Body of pancreas (tissue), 4 donors: ENCODE results near the gene OR5AS1. TPM values are rescaled to one million over a fixed set of nuclear protein-coding genes. Genes with fewer than 3 reads are reported as not detected.
"Not testable (repeated sequence)": the region's sequence is repeated elsewhere in the genome, so short reads cannot be mapped to it uniquely, and the experiment has no call there.

Experiments
- ATAC-seq: fragments of 150-250 bp; one replicate; pipeline ENCODE4 v1.9.1; 2016
- DNase-seq, 4 donors: peaks; one replicate each; pipeline ENCODE4 v3.0.0-alpha.2; 2019
- H3K27ac ChIP-seq, 4 donors: fragments of 200-600 bp; sonication (generic); 1 replicate in 3 of 4; 2 replicates in 1 of 4; pipeline versions ENCODE4 v1.5.1 to v1.6.1; 2016 to 2019; ENCODE audit warnings: mild to moderate bottlenecking in 1 of 4, mixed read lengths in 1 of 4, moderate library complexity in 1 of 4
- H3K27me3 ChIP-seq, 2 donors: fragments of 200-600 bp; sonication (generic); one replicate each; pipeline ENCODE4 v1.6.0; 2016; ENCODE audit warnings: mild to moderate bottlenecking in 1 of 2
- H3K36me3 ChIP-seq, 2 donors: fragments of 200-600 bp; sonication (generic); replicated peaks in 1 of 2; 2 replicates each; pipeline ENCODE4 v1.5.1; 2016; ENCODE audit warnings: low read depth in 2 of 2; ENCODE audit not compliant: insufficient read depth in 1 of 2
- H3K4me1 ChIP-seq: fragments of 200-600 bp; sonication (generic); one replicate; pipeline ENCODE4 v1.6.0; 2016
- H3K4me3 ChIP-seq, 2 donors: fragments of 200-600 bp; sonication (generic); 1 replicate in 1 of 2; 2 replicates in 1 of 2; pipeline ENCODE4 v1.5.1; 2016 to 2019
- H3K9me3 ChIP-seq, 3 donors: fragments of 200-600 bp; sonication (generic); 1 replicate in 2 of 3; 2 replicates in 1 of 3; pipeline ENCODE4 v1.5.1; 2016
- CTCF ChIP-seq, 7 experiments: fragments of 450-650 bp in 4 of 7; fragments of 200-600 bp in 3 of 7; sonication (generic) in 3 of 7; IDR thresholded peaks; one replicate each; pipeline ENCODE4 v1.5.1; 2016 to 2019; ENCODE audit warnings: antibody characterized with exemption in 7 of 7
- POLR2A ChIP-seq, 3 donors: fragments of 450-650 bp; IDR thresholded peaks; one replicate each; pipeline ENCODE4 v1.6.1; 2016; ENCODE audit warnings: antibody characterized with exemption in 3 of 3, mild to moderate bottlenecking in 2 of 3
- WGBS, 2 donors: methylation state at CpG; one replicate each; pipeline ENCODE4 v1.1.5; 2017; 5-methylcytosine and 5-hydroxymethylcytosine counted together
- intact Hi-C: fragments of 100-400 bp; cut with DNase I; formaldehyde crosslinking; loops from one replicate; pipeline ENCODE4 v1.15.1; 2023
- total RNA-seq, 2 donors: library from RNA; depleted of rRNA; stranded (reverse); fragments of >200 nt; gene quantifications; one replicate each; pipeline ENCODE4 v1.1.0, GENCODE V29; 2016

Gene OR5AS1
- total RNA-seq, 2 donors from 2014 or later = not detected

DNA sequence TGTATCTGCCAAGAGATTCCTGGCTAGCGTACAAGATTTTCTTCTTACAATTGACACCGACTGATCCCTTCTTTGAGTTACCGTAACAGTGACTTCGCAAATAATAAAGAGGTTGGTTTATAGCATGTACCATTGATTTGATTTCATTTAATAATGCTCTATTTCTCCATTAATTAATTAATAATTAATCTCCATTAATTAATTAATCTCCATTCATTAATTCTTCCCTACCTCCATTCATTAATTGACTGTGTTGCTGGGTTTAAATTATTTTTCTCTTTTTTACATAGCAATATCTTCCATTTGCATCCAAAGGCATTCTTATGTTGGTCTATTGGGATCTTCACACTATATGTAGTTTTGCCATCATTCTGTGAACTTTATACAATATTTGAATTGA, 21.0 kb downstream of the OR5AS1 start:
- no peak for ATAC-seq
- no peak for DNase-seq

DNA sequence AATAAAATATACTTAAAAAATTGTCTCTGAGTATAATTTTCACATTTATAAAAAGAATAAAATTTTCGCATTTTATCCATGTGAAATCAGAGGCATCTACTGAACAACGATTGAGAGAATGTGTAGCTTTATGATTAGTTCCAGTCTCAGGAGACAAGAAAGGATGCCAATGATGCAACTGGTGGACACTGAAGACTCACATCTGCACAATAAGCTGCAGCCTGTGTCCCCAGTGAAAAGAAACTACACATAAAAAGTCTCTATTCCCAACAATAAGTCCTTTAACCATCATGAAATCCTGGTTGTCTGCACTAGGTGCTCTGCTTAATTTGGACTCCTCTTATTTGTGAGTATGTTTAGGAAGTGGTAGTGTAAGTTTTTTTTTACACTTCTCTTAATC, 22.0 kb downstream of the OR5AS1 start:
- WGBS, 2 donors = 54 to 63% methylated on average over 2 of the region's 2 CpGs

More for the DNA sequence above, 21.0 kb downstream of the OR5AS1 start:
- intact Hi-C loops = no loop called here
- Histone ChIP-seq H3K4me3 (no peak overlapping the region), H3K9me3 (no peaks in the 10 kb centered on the region), H3K27me3 (no peaks in the 10 kb centered on the region), H3K27ac (no peak overlapping the region), H3K4me1 (peaks cover 6% of the 10 kb centered on the region), H3K36me3 (no peaks in the 10 kb centered on the region)
- WGBS, 2 donors = 69% methylated on average over 4 of the region's 4 CpGs
- TF ChIP-seq CTCF (IDR thresholded peaks at IDR 0.05) = no peak

GRCh38 chr11:56056366-56056765, 28.9 kb downstream of the OR5AS1 start:
- H3K9me3 ChIP-seq, H3K27me3 ChIP-seq, H3K4me1 ChIP-seq, DNase-seq, H3K4me3 ChIP-seq, H3K27ac ChIP-seq, intact Hi-C loops, ATAC-seq, H3K36me3 ChIP-seq: not testable (repeated sequence)
- WGBS, 2 donors = 21 to 43% methylated on average over 4 of the region's 4 CpGs

More for the DNA sequence above, 22.0 kb downstream of the OR5AS1 start:
- TF ChIP-seq CTCF (IDR thresholded peaks at IDR 0.05) = no peak
- TF ChIP-seq POLR2A (IDR thresholded peaks at IDR 0.05) = no peak
- peaks cover 6% of the 10 kb centered on the region for H3K4me1 ChIP-seq
- DNase-seq (no peak), ATAC-seq (no peak)
- intact Hi-C loops = no loop called here
- no peaks in the 10 kb centered on the region for H3K36me3 ChIP-seq
- H3K27me3 ChIP-seq = no peaks in the 10 kb centered on the region
- H3K27ac ChIP-seq = no peak overlapping the region
- H3K4me3 ChIP-seq = no peak overlapping the region
- H3K9me3 ChIP-seq = no peaks in the 10 kb centered on the region

- H3K27ac ChIP-seq, H3K4me1 ChIP-seq, H3K9me3 ChIP-seq, H3K27me3 ChIP-seq, H3K4me3 ChIP-seq, intact Hi-C loops, DNase-seq, ATAC-seq, H3K36me3 ChIP-seq: not testable (repeated sequence)
- WGBS, 2 donors = 42 to 44% methylated on average over 7 of the region's 7 CpGs
Measured at GRCh38 chr11:56057661-56058237, 30.3 kb downstream of the OR5AS1 start.

- not testable (repeated sequence) for ATAC-seq
Measured at GRCh38 chr11:56058260-56058780, 30.9 kb downstream of the OR5AS1 start.

DNA sequence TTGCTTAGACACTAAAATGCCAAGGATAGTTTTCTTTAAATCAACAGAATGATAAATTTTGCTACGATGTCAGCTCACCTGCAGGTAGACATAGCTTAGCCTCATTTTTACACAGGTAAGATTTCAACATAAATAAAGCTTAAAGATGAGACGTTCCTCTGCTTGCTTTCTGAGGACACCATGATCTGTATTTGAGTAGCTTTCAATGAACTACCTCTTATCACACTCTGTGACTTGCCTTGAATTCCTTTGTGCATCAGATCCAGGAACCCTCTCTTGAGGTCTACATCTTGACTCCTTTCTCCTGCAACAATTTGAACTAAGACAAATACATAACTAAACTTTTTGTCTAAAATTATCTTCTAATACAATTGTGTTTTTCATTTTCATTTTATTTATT, 39.5 kb downstream of the OR5AS1 start:
- Histone ChIP-seq H3K4me1 (no peaks in the 10 kb centered on the region), H3K4me3 (no peak overlapping the region), H3K27ac (no peak overlapping the region), H3K9me3 (no peaks in the 10 kb centered on the region), H3K36me3 (no peaks in the 10 kb centered on the region), H3K27me3 (no peaks in the 10 kb centered on the region)
- WGBS, 2 donors = 46% methylated on average over 2 of the region's 2 CpGs
- TF ChIP-seq CTCF (IDR thresholded peaks at IDR 0.05) (no peak), POLR2A (IDR thresholded peaks at IDR 0.05) (no peak)
- ATAC-seq (no peak), DNase-seq (no peak)
- intact Hi-C loops = no loop called here

More at GRCh38 chr11:56058260-56058780, 30.9 kb downstream of the OR5AS1 start:
- WGBS, 2 donors = 71 to 77% methylated on average over 7 of the region's 7 CpGs
- intact Hi-C loops, H3K27me3 ChIP-seq, DNase-seq, H3K4me3 ChIP-seq, H3K36me3 ChIP-seq, H3K4me1 ChIP-seq, H3K9me3 ChIP-seq, H3K27ac ChIP-seq: not testable (repeated sequence)

Other genes with a start within 250 kb of the OR5AS1 start
- not detected for gene OR5D14, start 232.1 kb upstream of the OR5AS1 start, total RNA-seq
- not detected for gene OR5L1, start 216.3 kb upstream of the OR5AS1 start, total RNA-seq
- not detected for gene OR5D18, start 208.0 kb upstream of the OR5AS1 start, total RNA-seq
- gene OR5L2, start 200.4 kb upstream of the OR5AS1 start, total RNA-seq = not detected
- not detected for gene OR5D16, start 188.9 kb upstream of the OR5AS1 start, total RNA-seq
- not detected for gene TRIM51, start 144.4 kb upstream of the OR5AS1 start, total RNA-seq
- not detected for gene OR5W2, start 113.1 kb upstream of the OR5AS1 start, total RNA-seq
- gene OR5I1, start 91.3 kb upstream of the OR5AS1 start, total RNA-seq = not detected
- gene OR10AG1, start 57.7 kb upstream of the OR5AS1 start, total RNA-seq = not detected
- not detected for gene OR5F1, start 33.0 kb upstream of the OR5AS1 start, total RNA-seq
- not detected for gene OR8I2, start 65.7 kb downstream of the OR5AS1 start, total RNA-seq
- not detected for gene OR8H2, start 76.0 kb downstream of the OR5AS1 start, total RNA-seq
- gene OR8H3, start 94.7 kb downstream of the OR5AS1 start, total RNA-seq = not detected
- gene OR8J3, start 112.5 kb downstream of the OR5AS1 start, total RNA-seq = not detected
- gene OR8K5, start 132.7 kb downstream of the OR5AS1 start, total RNA-seq = not detected
- gene OR5J2, start 149.0 kb downstream of the OR5AS1 start, total RNA-seq = not detected
- not detected for gene OR5T2, start 206.6 kb downstream of the OR5AS1 start, total RNA-seq
- gene OR5T3, start 224.6 kb downstream of the OR5AS1 start, total RNA-seq = not detected
- not detected for gene OR5T1, start 246.5 kb downstream of the OR5AS1 start, total RNA-seq